ENCODE results near the gene SAPCD2. TPM values are rescaled to one million over a fixed set of nuclear protein-coding genes. Genes with fewer than 3 reads are reported as not detected.

SAPCD2 gene
- total and polyA plus RNA-seq, 9 of the 15 experiments (the other 6 are each of a cell fraction or from before 2014, with no cell fraction given), result 3.4 to 91.8 (median 18.8) TPM

DNA sequence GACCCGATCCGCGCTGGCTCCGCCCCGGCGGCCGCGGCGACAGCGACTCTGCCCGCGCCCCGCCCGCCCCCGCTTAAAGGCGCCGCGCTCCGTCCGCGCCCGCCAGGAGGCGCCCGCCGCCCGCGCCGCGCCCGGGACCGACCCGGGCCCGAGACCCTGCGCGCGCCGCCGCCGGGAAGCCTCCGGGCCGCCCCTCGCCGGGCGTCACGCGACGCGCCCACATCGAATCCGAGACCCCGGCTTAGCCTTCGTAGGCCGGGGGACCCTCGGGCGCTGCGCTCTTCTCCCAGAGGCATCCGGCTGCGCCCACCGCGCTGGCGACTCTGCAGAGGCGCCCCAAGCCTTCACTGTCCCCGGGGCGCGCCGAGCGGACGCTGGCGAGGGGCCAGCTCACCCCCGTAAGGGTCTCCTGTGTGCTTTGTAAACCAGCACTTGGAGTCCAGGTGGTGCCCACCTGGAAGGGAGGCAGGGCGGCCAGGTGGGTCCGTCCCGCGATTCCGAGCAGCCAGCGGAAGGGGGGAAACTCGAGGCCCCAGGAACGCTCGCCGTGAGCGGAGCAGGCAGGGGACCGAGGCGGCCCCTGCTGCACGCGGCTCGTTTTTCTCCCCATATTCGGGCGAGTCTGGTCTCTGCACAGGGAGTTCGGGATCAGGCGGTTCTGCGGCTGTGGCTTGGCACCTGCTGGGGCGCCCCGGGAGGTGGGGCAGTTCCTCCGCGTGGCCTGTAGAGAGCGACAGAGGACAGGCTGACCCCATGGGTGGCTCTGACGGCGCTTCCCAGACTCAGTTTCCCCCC is 41.9 kb downstream of the SAPCD2 start (continued):
- no peak for TF ChIP-seq SIN3A (IDR thresholded peaks at IDR 0.05; ENCODE audit: borderline replicate concordance in 2 of 2, control insufficient read depth in 1 of 2, low read depth in 2 of 2, low read length in 2 of 2)
- no peak for TF ChIP-seq SOX6 (IDR thresholded peaks at IDR 0.05)
- TF ChIP-seq JUND (IDR thresholded peaks at IDR 0.05; ENCODE audit: borderline replicate concordance, low read depth, low read length), result no peak
- TF ChIP-seq JUND (tag; IDR thresholded peaks at IDR 0.05; ENCODE audit: borderline replicate concordance, low read depth, low read length), result no peak
- TF ChIP-seq, protein P1, sequence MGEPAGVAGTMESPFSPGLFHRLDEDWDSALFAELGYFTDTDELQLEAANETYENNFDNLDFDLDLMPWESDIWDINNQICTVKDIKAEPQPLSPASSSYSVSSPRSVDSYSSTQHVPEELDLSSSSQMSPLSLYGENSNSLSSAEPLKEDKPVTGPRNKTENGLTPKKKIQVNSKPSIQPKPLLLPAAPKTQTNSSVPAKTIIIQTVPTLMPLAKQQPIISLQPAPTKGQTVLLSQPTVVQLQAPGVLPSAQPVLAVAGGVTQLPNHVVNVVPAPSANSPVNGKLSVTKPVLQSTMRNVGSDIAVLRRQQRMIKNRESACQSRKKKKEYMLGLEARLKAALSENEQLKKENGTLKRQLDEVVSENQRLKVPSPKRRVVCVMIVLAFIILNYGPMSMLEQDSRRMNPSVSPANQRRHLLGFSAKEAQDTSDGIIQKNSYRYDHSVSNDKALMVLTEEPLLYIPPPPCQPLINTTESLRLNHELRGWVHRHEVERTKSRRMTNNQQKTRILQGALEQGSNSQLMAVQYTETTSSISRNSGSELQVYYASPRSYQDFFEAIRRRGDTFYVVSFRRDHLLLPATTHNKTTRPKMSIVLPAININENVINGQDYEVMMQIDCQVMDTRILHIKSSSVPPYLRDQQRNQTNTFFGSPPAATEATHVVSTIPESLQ (CRISPR knock-in tag; IDR thresholded peaks at IDR 0.05), result no peak
- TF ChIP-seq RBM34 (IDR thresholded peaks at IDR 0.05; ENCODE audit: borderline replicate concordance, insufficient read depth, low read length), result no peak
- TF ChIP-seq TARDBP (IDR thresholded peaks at IDR 0.05), result no peak
- TF ChIP-seq ZNF445 (CRISPR knock-in tag; IDR thresholded peaks at IDR 0.05; ENCODE audit: low read depth), result no peak
- no peak for TF ChIP-seq CBFB (CRISPR knock-in tag; IDR thresholded peaks at IDR 0.05)
- no peak for TF ChIP-seq HLTF (IDR thresholded peaks at IDR 0.05)
- TF ChIP-seq, protein P2, sequence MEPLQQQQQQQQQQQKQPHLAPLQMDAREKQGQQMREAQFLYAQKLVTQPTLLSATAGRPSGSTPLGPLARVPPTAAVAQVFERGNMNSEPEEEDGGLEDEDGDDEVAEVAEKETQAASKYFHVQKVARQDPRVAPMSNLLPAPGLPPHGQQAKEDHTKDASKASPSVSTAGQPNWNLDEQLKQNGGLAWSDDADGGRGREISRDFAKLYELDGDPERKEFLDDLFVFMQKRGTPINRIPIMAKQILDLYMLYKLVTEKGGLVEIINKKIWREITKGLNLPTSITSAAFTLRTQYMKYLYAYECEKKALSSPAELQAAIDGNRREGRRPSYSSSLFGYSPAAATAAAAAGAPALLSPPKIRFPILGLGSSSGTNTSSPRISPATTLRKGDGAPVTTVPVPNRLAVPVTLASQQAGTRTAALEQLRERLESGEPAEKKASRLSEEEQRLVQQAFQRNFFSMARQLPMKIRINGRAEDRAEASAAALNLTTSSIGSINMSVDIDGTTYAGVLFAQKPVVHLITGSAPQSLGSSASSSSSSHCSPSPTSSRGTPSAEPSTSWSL (CRISPR knock-in tag; IDR thresholded peaks at IDR 0.05; ENCODE audit: borderline replicate concordance), result no peak
- TF ChIP-seq, protein P3, sequence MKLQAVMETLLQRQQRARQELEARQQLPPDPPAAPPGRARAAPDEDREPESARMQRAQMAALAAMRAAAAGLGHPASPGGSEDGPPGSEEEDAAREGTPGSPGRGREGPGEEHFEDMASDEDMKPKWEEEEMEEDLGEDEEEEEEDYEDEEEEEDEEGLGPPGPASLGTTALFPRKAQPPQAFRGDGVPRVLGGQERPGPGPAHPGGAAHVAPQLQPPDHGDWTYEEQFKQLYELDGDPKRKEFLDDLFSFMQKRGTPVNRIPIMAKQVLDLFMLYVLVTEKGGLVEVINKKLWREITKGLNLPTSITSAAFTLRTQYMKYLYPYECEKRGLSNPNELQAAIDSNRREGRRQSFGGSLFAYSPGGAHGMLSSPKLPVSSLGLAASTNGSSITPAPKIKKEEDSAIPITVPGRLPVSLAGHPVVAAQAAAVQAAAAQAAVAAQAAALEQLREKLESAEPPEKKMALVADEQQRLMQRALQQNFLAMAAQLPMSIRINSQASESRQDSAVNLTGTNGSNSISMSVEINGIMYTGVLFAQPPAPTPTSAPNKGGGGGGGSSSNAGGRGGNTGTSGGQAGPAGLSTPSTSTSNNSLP (IDR thresholded peaks at IDR 0.05; ENCODE audit: borderline replicate concordance, low read depth, low read length), result no peak
- no peak for TF ChIP-seq ZNF551 (CRISPR knock-in tag; IDR thresholded peaks at IDR 0.05)
- TF ChIP-seq, protein P4, sequence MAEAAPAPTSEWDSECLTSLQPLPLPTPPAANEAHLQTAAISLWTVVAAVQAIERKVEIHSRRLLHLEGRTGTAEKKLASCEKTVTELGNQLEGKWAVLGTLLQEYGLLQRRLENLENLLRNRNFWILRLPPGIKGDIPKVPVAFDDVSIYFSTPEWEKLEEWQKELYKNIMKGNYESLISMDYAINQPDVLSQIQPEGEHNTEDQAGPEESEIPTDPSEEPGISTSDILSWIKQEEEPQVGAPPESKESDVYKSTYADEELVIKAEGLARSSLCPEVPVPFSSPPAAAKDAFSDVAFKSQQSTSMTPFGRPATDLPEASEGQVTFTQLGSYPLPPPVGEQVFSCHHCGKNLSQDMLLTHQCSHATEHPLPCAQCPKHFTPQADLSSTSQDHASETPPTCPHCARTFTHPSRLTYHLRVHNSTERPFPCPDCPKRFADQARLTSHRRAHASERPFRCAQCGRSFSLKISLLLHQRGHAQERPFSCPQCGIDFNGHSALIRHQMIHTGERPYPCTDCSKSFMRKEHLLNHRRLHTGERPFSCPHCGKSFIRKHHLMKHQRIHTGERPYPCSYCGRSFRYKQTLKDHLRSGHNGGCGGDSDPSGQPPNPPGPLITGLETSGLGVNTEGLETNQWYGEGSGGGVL (CRISPR knock-in tag; IDR thresholded peaks at IDR 0.05), result no peak
- no peak for TF ChIP-seq CBX5 (IDR thresholded peaks at IDR 0.05; ENCODE audit: borderline replicate concordance, low read depth)
- TF ChIP-seq, protein P5, sequence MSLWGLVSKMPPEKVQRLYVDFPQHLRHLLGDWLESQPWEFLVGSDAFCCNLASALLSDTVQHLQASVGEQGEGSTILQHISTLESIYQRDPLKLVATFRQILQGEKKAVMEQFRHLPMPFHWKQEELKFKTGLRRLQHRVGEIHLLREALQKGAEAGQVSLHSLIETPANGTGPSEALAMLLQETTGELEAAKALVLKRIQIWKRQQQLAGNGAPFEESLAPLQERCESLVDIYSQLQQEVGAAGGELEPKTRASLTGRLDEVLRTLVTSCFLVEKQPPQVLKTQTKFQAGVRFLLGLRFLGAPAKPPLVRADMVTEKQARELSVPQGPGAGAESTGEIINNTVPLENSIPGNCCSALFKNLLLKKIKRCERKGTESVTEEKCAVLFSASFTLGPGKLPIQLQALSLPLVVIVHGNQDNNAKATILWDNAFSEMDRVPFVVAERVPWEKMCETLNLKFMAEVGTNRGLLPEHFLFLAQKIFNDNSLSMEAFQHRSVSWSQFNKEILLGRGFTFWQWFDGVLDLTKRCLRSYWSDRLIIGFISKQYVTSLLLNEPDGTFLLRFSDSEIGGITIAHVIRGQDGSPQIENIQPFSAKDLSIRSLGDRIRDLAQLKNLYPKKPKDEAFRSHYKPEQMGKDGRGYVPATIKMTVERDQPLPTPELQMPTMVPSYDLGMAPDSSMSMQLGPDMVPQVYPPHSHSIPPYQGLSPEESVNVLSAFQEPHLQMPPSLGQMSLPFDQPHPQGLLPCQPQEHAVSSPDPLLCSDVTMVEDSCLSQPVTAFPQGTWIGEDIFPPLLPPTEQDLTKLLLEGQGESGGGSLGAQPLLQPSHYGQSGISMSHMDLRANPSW (CRISPR knock-in tag; IDR thresholded peaks at IDR 0.05), result no peak
- no peak for TF ChIP-seq TCF7L2 (IDR thresholded peaks at IDR 0.05; ENCODE audit: low read depth, low read length)
- no peak for TF ChIP-seq ATF7 (IDR thresholded peaks at IDR 0.05)

All from K562 (cell line).